DMS79 (cell line): ENCODE results near the gene TMC2.
A peak's percentile ranks its signal among the peaks of the same experiment; 100 is the strongest.

Experiments
- DNase-seq: peaks from one replicate; lab custom pipeline; 2025; lab: John Stamatoyannopoulos, UW

The TMC2 gene

DNA sequence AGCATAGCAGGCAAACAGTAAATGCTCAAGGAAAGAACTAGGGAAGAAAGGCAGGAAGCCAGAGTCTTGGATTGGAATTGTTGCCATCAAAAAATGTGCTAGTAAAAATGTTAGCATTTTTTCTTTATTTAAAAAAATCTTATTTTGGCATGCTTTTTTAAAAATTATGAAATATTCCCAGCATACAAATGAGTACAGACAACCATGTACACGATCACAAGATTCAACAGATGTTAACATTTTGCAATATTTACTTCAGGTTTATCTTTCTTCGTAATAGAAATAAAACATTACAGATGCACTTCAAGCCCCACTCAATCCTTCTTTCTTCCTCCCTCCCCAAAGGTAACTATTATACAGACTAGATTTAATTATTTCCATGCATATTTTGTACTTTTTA, 88.7 kb downstream of the TMC2 start:
- DNase-seq, result no peak

DNA sequence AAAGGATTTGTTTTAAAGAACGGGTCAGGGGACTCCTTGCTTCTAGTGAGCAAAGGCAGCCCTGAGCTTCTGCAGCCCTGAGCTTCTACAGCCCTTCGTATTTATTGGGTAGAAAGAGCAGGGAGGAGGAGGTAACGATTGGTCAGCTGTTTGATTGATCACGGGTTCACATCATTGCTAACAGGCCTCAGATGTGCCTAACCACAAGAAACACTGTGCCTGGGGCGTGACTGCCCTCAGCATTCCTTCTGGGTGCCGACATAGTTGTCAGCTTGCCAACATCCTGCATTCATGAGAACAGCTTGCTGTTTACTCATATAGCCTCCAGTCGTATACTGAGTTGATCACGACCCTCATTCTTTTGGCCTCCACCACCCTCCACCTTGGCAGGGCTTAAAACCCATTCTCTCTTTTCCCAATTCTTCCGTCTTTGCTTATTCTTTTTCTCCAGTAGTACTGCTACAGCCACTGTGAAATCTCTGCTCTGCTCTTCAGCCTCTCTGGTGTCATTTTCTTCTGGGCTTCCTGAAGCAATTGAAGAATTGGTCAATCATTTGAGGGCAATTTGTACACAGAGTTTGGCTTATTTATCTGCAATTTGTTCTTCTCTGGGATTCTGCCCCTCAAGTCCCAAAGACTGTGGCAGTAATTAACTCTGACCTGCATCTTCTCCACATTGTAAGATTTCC, 90.6 kb downstream of the TMC2 start:
- no peak for DNase-seq

DNA sequence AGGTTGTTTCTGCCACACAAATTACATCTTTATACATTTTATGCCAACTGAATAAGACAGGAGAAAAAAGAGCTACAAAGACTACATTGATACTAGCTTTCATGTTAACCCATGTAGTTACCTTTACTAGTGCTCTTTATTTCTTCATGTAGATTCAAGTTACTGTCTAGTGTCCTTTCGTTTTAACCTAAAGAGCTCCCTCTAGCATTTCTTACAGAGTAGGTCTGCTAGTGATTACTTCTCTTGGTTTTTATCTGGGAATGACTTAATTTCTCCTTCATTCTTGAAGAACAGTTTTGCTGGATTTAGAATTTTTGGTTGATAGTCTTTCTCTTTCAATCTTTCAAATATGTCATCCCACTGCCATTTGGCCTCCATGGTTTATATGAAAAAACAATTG, 94.9 kb downstream of the TMC2 start:
- no peak for DNase-seq

GRCh38 chr20:2633381-2633780, 97.0 kb downstream of the TMC2 start:
- no peak for DNase-seq

DNA sequence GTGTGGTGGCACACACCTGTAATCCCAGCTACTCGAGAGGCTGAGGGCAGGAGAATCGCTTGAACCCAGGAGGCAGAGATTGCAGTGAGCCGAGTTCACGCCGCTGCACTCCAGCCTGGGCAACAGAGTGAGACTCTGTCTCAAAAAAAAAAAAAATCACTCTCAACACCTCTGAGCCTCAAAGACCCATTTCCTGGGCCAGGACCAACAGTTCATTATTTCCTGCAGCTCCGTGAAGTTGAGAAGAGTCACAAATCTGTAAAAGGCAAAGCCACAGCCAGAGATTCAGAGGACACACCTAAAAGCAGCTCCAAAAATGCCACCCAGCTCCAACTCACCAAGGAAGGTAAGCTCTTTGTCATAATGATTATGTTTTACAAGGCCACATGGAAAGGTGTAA, 100.9 kb downstream of the TMC2 start:
- no peak for DNase-seq

DNA sequence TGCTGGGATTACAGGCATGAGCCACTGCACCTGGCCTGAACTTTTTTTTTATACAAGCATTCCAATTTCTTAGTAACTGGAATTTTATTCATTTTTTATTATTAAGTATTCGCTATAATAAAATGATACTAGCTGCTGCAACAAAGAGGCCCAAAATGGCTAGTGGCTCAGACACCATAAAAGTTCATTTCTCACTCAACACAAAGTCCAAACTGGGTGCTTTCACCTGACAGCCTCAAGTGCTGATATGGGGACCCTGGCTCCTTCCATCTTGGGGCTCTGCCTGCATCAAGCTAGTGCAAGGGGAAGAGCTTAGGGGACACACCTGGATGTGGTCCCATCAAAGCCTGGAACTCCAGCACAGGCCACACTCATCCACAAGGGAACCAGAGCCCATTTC, 103.9 kb downstream of the TMC2 start:
- DNase-seq, result no peak

DNA sequence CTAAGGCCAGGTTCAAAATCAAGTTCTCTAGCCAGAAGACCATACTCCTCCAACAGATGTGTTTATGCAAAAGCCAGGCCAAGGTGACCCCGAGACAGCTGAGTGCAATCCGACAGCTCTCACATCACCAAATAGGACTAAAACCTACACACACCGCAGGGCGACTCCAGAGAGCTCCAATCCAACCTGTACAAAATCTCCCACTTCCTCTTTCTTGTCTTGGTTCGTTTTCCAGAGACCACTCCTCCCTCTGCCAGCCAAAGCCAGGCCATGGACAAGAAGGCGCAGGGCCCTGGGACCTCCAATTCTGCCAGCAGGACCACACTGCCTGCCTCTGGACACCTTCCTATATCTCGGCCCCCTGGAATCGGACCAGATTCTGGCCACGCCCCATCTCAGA, 104.5 kb downstream of the TMC2 start:
- no peak for DNase-seq

- no peak for DNase-seq
Observed at GRCh38 chr20:2643708-2644107, 107.3 kb downstream of the TMC2 start.

GRCh38 chr20:2651772-2652723, 115.7 kb downstream of the TMC2 start, which contains the start of gene NOP56:
NOP56 (plus strand) TSS chr20:2652632; CDS start chr20:2652661, 29 bp downstream.
- DNase-seq, result peak; percentile 45

DNA sequence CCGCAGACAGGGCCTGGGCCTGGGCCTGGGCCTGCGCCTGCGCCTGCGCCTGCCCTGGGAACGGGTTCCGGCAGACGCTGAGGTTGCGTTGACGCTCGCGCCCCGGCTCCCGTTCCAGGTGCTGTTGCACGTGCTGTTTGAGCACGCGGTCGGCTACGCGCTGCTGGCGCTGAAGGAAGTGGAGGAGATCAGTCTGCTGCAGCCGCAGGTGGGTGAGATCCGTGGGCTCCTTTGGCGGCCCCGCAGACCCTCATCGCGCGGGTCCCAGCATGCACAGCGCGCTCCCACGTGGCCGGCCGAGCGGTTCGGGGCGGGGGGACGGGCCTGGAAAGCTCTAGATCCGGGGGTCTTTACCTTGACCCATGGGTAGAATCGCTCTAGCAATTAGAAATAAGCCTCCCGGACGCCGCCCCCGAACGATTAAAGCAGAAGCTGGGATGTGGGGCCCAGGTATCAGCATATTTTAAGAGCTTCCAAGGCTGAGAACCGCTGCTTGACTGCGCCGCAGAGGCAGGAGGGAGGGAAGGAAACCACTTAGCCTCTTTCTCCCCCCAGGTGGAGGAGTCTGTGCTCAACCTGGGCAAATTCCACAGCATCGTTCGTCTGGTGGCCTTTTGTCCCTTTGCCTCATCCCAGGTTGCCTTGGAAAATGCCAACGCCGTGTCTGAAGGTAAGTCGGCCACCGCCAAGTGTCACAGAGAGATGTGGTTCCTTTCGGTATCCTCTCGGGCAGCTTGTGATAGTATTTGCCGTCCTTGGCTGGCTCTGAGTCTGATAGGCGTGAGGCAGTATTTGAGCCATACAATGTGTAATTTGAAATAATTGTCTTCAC, 116.6 kb downstream of the TMC2 start:
- DNase-seq, result no peak

DNA sequence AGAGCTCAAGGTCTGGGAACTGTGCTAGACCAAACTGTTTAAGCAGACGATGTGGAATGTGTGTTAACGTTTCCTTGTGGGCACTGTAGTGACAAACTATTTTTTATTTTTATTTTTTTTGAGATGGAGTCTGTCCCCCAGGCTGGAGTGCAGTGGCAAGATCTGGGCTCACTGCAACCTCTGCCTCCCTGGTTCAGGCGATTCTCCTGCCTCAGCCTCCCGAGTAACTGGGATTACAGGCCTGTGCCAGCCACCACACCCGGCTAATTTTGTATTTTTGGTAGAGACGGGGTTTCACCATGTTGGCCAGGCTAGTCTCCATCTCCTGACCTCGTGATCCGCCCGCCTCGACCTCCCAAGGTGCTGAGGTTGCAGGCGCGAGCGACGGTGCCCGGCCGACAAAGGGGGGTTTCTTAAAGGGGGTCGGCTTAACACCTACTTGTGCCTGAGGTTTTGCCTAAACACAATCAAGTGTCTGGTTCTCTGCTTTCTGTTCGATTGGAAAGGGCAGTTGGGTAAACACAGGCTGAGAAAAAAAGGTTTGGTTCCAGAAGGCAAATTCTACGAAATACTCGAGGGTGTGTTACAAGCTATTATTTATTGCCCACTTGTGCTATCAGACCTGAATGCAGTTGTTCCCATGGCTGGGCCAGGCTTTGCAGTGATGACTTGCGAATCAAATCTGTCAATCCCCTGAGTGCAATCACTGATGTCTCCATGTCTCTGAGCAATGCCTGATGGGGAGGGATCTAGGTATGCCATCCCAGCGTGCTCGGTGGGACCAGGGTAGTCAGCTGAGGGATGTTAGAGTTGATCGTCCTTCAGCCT, 117.4 kb downstream of the TMC2 start:
- DNase-seq, result no peak

DNA sequence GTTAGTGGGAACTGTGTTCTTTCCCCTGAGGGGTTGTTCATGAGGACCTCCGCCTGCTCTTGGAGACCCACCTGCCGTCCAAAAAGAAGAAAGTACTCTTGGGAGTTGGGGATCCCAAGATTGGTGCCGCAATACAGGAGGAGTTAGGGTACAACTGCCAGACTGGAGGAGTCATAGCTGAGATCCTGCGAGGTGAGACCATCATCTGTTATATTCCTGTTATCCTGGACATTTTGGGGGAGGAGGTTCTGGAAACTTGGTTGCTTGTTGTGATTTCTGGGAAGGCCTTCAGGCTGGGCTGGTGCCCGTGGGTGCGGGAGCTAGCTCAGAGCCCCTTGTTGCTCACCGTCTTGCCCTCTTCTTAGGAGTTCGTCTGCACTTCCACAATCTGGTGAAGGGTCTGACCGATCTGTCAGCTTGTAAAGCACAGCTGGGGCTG, 118.0 kb downstream of the TMC2 start:
- DNase-seq, result no peak

DNA sequence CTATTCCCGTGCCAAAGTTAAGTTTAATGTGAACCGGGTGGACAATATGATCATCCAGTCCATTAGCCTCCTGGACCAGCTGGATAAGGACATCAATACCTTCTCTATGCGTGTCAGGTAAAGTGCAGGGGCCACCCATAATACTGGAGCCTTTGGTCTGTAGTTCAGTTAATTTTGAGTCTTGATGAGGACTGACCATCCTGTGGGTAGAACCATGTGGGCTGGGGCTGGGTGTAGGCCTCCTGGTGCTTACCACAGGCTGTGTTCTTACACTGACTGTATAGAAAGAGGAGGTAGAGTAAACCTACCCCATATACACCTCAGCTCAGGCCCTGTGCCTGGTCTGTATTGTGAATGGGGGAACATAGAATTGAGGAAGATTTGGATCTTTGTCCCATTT, 118.5 kb downstream of the TMC2 start:
- no peak for DNase-seq

GRCh38 chr20:2655331-2656116, 119.2 kb downstream of the TMC2 start:
- no peak for DNase-seq

- no peak for DNase-seq
Observed at GRCh38 chr20:2656471-2657117, 120.2 kb downstream of the TMC2 start.

DNA sequence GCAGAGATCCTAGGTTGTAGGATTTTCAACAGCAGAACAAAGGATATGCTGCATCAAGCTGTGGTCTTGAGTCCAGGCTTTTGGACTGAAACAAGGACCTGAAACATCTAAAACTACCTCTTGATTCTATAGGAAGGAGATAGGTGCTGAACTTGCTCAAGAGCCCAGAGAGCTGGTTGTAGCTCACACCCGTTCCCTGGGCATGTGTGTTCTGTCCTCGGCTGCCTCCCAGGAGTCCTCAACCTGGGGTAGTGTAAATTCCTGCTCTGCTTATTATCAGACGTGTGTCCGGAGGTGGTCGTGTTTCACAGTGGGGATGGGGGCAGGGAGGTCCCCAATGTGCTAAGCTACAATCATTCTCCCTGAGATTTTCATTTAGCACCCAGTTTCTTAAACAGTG, 120.9 kb downstream of the TMC2 start:
- DNase-seq, result no peak

GRCh38 chr20:2657674-2658073, 121.3 kb downstream of the TMC2 start:
- no peak for DNase-seq

DNA sequence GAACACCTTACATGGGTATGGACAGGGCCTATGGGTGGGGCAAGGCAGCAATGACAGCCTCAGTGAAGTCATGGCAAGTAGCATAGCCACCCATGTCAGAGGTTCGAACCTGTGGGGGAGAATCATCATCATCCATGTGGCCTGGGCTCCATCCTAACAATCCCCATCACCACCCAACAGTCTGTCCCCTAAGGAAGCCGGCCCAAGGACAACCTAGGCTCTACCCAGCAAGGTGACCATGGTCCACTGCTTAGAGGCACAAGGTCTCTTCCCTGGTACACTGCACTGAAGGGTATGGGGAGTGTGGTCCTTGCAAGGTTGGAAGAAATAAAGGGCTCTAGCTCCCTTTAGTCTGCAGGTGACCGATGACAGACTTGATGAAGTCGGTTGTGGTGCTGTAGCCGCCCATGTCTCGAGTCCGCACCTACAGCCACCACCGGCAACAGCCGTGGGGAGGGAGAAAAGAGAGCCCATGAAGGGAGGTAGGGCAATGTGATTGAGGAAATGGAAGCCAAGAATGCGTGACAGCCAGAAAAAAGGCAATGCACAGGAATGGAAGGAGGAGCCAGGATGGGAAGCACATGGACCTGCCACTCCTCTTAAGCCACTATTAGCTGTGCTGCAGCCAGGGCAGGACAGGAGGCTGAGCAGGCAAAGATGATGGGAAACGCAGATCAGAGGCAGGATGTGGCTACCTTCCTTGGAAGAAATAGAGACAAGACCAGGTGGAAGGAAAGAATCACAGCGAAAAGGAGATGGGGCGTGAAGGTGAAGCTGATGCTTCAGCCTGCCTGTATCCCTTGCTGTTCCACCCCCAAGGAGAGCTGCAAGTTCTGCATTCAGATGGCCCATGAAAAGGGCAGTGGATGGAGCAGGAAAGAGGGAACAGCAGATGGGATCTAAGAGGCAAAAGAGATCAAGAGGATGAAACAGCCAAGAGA, 122.3 kb downstream of the TMC2 start:
- no peak for DNase-seq

- DNase-seq, result no peak
Observed at GRCh38 chr20:2659547-2659946, 123.2 kb downstream of the TMC2 start.
